ENCODE results near the gene SLCO1C1. TPM values are rescaled to one million over a fixed set of nuclear protein-coding genes. Genes with fewer than 3 reads are reported as not detected.
"Not testable (repeated sequence)": the region's sequence is repeated elsewhere in the genome, so short reads cannot be mapped to it uniquely, and the experiment has no call there.

SLCO1C1 gene
- polyA plus RNA-seq, 3 donors from 2014 or later = not detected

DNA sequence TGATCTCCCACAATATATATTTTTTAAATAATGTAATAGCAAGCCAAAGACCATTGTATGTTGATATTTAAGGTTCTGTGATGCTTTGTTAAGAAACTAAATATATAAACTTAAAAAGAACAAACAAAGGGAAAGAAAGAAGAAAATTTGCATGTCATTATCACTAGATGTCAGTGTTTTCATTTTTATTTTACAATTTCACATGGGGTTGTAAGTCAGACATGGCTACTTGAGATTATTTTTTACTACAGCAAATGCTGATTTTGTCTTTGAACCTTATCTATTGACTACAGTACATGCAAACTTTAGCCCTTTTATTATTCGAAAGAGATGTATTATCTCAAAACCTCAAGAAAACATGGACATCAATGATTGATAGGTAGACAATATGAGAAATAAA, 36.1 kb downstream of the SLCO1C1 start:
- Mint-ChIP-seq H3K4me1 (no peaks in the 10 kb centered on the region), H3K36me3 (no peaks in the 10 kb centered on the region), H3K27me3 (ENCODE audit: low read depth in 3 of 3) (no peaks in the 10 kb centered on the region), H3K27ac (no peak overlapping the region), H3K9me3 (peaks cover 0 to 5% (median 3%) of the 10 kb centered on the region in 6 donors), H3K4me3 (no peak overlapping the region)
- no peak for DNase-seq

DNA sequence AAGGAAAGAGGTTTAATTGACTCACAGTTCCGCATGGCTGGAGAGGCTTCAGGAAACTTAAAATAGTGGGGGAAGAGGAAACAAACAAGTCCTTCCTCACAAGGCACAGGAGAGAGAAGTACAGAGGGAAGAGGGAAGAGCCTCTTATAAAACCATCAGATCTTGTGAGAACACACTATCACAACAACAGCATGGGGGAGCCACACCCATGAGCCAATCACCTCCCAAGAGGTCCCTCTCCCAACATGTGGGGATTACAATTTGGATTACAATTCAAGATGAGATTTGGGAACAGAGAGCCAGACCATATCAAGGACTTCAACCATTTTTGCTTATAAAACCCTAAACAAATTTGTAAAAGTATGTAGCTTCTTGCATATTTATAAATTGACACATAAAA, 45.8 kb downstream of the SLCO1C1 start:
- peaks cover 0 to 10% (median 6%) of the 10 kb centered on the region in 6 donors for H3K9me3 Mint-ChIP-seq
- H3K27me3 Mint-ChIP-seq (ENCODE audit: low read depth in 3 of 3) = peaks cover 0 to 3% (median 0%) of the 10 kb centered on the region in 3 donors
- no peak overlapping the region for H3K4me3 Mint-ChIP-seq

DNA sequence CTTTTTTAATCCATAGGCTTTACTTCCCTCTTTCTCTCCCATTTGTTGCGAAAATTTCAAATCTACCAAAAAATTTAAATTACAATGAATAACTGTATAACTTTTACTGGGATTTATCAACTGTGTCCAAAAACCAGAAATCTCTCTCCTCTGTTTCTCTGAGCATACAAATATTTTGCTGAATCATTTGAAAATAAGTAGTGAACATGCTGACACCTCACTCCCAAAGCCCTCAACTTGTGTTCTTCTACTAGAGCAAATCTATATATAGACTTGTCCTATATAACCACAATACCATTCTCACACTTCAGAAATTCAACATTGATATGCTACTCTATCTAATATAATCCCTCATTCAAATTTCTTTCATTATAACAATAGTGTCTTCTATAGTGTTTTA, 53.1 kb downstream of the SLCO1C1 start:
- Mint-ChIP-seq H3K36me3 (no peaks in the 10 kb centered on the region), H3K4me3 (no peak overlapping the region), H3K4me1 (no peaks in the 10 kb centered on the region), H3K27ac (no peak overlapping the region), H3K9me3 (peaks cover 0 to 13% (median 1%) of the 10 kb centered on the region in 6 donors), H3K27me3 (ENCODE audit: low read depth in 3 of 3) (peaks cover 0 to 3% (median 0%) of the 10 kb centered on the region in 3 donors)
- DNase-seq = no peak

More for the DNA sequence above, 45.8 kb downstream of the SLCO1C1 start:
- no peaks in the 10 kb centered on the region for H3K4me1 Mint-ChIP-seq
- H3K36me3 Mint-ChIP-seq = no peaks in the 10 kb centered on the region
- H3K27ac Mint-ChIP-seq = peak overlapping the region in 1 of 6 donors; percentile 14
- DNase-seq = no peak

DNA sequence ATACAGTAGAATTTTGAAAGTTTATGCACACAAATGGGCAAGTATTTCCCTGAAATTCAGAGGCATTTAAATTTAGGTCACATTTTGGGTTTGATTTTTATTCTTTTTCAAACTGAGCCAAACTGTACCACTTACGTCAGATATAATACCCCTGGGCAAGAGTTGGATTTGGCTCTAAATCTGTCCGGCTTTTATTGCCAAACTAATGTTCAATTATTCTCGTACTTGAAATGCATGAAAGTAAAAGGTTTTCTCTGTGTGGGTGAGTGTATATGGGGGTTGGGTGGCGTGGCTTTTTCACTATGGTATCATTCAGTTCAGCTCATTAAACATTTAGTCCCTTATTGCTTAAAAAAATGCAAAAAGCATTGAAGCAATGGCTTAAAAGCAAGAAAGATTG, 55.9 kb downstream of the SLCO1C1 start:
- Mint-ChIP-seq H3K36me3 (no peaks in the 10 kb centered on the region), H3K9me3 (peaks cover 0 to 25% (median 2%) of the 10 kb centered on the region in 6 donors), H3K4me1 (no peaks in the 10 kb centered on the region), H3K27ac (no peak overlapping the region), H3K27me3 (ENCODE audit: low read depth in 3 of 3) (peaks cover 0 to 3% (median 0%) of the 10 kb centered on the region in 3 donors), H3K4me3 (no peak overlapping the region)
- no peak for DNase-seq

DNA sequence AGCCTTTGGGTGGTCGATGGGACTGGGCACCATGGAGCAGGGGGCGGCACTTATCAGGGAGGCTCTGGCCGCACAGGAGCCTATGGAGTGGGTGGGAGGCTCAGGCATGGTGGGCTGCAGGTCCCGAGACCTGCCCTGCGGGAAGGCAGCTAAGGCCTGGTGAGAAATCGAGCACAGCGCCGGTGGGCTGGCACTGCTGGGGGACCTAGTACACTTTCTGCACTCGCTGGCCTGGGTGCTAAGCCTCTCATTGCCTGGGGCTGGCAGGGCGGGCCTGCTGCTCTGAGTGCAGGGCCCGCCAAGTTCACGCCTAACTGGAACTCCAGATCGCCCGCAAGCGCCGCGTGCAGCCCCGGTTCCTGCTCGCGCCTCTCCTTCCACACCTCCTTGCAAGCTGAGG, 82.3 kb downstream of the SLCO1C1 start:
- Mint-ChIP-seq H3K27me3 (ENCODE audit: low read depth in 3 of 3) (peaks cover 0 to 2% (median 0%) of the 10 kb centered on the region in 3 donors), H3K9me3 (peaks cover 2 to 39% (median 7%) of the 10 kb centered on the region in 6 donors), H3K36me3 (no peaks in the 10 kb centered on the region), H3K27ac (no peak overlapping the region), H3K4me1 (no peaks in the 10 kb centered on the region), H3K4me3 (no peak overlapping the region)
- DNase-seq = no peak

DNA sequence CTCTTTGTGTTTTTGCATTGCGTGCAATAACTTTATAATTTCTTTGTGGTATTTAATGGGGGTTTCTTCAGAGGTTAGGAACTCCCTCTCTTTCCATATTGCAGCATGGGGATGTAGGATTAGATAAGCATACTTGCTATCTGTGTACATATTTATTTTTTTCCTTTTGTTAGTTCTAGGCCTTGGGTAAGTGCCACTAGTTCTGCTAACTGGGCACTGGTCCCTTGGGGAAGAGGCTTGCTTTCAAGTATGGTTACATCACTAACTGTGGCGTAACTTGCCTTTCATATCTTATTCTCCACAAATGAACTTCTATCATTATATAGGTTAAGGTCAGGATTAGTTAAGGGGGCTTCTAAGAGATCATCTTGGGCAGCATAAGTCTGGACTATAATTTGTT, 83.8 kb downstream of the SLCO1C1 start:
- Mint-ChIP-seq H3K27ac (no peak overlapping the region), H3K36me3 (no peaks in the 10 kb centered on the region), H3K4me1 (no peaks in the 10 kb centered on the region), H3K27me3 (ENCODE audit: low read depth in 3 of 3) (peaks cover 0 to 2% (median 0%) of the 10 kb centered on the region in 3 donors), H3K4me3 (no peak overlapping the region), H3K9me3 (peaks cover 2 to 42% (median 7%) of the 10 kb centered on the region in 6 donors)
- no peak for DNase-seq

DNA sequence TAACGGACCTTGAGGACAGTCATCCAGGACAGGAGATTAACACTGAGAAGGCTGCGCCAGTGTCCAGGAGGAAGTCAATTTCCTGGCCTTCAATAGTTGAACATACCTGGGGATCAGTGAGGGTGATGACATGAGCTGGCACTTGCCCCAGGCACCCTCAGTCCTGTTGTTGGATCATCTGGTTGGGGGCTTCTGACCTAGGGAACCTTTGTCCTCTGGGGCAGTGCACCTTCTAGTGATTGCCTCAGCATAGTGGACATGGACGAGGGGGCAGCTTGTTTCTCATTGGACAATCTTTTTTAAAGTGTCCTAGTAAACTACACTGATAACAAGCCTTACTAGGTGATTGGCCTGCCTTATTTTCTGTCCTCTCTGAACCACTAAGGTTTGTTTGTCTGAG, 84.8 kb downstream of the SLCO1C1 start:
- H3K4me3 Mint-ChIP-seq; H3K27me3 Mint-ChIP-seq (ENCODE audit: low read depth in 3 of 3); H3K36me3 Mint-ChIP-seq: not testable (repeated sequence)

DNA sequence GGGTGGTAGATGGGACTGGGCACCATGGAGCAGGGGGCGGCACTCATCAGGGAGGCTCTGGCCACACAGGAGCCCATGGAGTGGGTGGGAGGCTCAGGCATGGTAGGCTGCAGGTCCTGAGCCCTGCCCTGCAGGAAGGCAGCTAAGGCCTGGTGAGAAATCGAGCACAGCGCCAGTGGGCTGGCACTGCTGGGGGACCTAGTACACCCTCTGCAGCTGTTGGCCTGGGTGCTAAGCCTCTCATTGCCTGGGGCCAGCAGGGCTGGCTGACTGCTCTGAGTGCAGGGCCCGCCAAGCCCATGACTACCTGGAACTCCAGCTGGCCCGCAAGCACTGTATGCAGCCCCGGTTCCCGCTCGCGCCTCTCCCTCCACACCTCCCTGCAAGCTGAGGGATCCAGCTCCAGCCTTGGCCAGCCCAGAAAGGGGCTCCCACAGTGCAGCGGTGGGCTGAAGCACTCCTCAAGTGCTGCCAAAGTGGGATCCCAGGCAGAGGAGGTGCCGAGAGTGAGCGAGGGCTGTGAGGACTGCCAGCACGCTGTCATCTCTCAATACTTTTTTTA, 88.7 kb downstream of the SLCO1C1 start:
- H3K27ac Mint-ChIP-seq = not testable (repeated sequence)
- peaks cover 0 to 23% (median 9%) of the 10 kb centered on the region in 6 donors for H3K9me3 Mint-ChIP-seq

More for the DNA sequence above, 84.8 kb downstream of the SLCO1C1 start:
- H3K9me3 Mint-ChIP-seq = peaks cover 2 to 42% (median 10%) of the 10 kb centered on the region in 6 donors
- not testable (repeated sequence) for H3K27ac Mint-ChIP-seq, DNase-seq, H3K4me1 Mint-ChIP-seq

DNA sequence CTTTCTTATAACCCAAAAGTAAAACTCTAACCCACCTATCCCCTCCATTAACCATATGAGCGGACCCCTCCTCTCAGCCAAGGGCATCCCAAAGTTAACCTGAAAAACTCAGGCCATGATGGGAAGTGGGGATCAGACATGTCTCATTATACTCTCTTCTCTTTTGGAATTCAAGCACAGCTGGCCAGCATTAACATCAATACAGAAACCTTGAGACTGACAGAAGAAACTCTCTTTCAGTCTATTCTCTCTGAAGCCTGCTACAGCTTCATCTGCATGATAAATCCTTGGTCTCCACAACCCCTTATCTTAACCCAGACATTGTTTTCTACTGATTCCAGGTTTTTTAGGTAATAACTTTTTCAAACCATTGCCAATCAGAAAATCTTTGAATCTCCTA, 97.8 kb downstream of the SLCO1C1 start:
- Mint-ChIP-seq H3K4me3 (no peak overlapping the region), H3K27ac (no peak overlapping the region), H3K36me3 (no peaks in the 10 kb centered on the region), H3K4me1 (no peaks in the 10 kb centered on the region), H3K9me3 (peaks cover 0 to 5% (median under 1%) of the 10 kb centered on the region in 6 donors), H3K27me3 (ENCODE audit: low read depth in 3 of 3) (no peaks in the 10 kb centered on the region)
- no peak for DNase-seq

More for the DNA sequence above, 88.7 kb downstream of the SLCO1C1 start:
- H3K4me1 Mint-ChIP-seq; H3K4me3 Mint-ChIP-seq; H3K36me3 Mint-ChIP-seq; DNase-seq; H3K27me3 Mint-ChIP-seq (ENCODE audit: low read depth in 3 of 3): not testable (repeated sequence)

DNA sequence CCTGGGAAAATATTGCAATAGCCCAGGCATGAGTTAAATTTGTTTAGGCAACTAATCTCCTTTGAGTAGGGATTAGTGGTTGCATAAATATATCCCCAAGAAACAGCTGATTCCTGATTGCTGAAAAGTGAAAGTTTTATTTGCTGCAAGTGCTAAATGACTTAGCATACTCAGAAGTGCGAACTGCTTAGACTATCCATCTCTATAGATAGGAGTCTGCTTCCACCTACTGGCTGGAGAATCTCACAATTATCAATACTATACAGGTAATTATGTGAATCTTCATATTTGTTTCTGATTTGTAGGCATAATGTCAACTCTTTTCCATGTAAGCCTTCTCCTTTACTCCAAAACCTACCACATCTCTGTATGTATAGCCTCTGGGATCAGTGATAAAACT, 103.4 kb downstream of the SLCO1C1 start:
- Mint-ChIP-seq H3K4me1 (peaks cover 0 to 2% of the 10 kb centered on the region in 2 donors), H3K27ac (no peak overlapping the region), H3K4me3 (no peak overlapping the region), H3K27me3 (ENCODE audit: low read depth in 3 of 3) (no peaks in the 10 kb centered on the region), H3K9me3 (peaks cover 0 to 2% (median 0%) of the 10 kb centered on the region in 6 donors), H3K36me3 (no peaks in the 10 kb centered on the region)
- no peak for DNase-seq

DNA sequence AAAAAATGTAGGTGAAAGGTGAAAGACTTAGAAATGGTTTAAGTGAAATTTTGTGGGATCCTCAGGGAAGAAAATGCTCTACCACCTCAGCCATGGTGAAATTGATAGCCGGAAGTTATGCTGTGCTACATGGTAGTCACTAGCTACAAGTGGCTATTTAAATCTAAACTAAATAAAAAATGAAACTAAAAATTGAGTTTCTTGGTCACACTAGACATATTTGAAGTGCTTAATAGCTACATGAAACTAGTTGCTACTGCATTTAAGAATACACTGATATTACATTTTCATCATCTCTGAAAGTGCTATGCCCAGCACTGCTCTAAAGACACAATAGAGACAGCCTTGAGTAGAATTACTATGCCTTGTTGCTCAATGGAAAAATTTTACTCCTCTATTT, 105.0 kb downstream of the SLCO1C1 start:
- Mint-ChIP-seq H3K36me3 (no peaks in the 10 kb centered on the region), H3K27ac (no peak overlapping the region)

DNA sequence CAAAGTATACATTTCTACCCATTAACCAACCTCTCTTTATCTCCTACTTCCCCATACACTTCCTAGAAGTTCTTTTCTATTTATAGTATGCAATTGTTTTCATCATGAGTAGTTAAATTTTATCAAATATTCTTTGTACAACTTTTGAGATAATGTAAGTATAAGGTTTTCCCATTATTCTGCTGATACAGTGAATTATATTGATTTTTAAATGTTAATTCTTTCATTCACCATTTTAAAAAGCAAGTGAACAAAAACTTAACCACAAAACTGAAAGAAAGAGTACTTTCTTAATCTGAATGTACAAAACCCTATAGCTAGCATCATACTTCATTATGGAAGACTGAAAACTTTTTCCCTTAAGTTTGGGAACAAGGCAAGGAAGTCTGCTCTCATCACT, 105.9 kb downstream of the SLCO1C1 start:
- no peaks in the 10 kb centered on the region for H3K27me3 Mint-ChIP-seq (ENCODE audit: low read depth in 3 of 3)
- no peak overlapping the region for H3K4me3 Mint-ChIP-seq
- H3K9me3 Mint-ChIP-seq = no peaks in the 10 kb centered on the region
- peaks cover 0 to 2% of the 10 kb centered on the region in 2 donors for H3K4me1 Mint-ChIP-seq
- H3K36me3 Mint-ChIP-seq = no peaks in the 10 kb centered on the region
- DNase-seq = no peak
- no peak overlapping the region for H3K27ac Mint-ChIP-seq

More for the DNA sequence above, 105.0 kb downstream of the SLCO1C1 start:
- Mint-ChIP-seq H3K27me3 (ENCODE audit: low read depth in 3 of 3) (no peaks in the 10 kb centered on the region), H3K9me3 (peaks cover 0 to 2% (median 0%) of the 10 kb centered on the region in 6 donors), H3K4me3 (no peak overlapping the region), H3K4me1 (peaks cover 0 to 2% of the 10 kb centered on the region in 2 donors)
- no peak for DNase-seq

Measured in immature natural killer cell (primary cell).